Measurements from ENCODE around the gene CNTNAP2. TPM values are rescaled to one million over a fixed set of nuclear protein-coding genes. Genes with fewer than 3 reads are reported as not detected.

Gene CNTNAP2
- total RNA-seq, 1 experiment from 2014 or later, result 60.0 TPM

- no peak for DNase-seq (ENCODE audit: low spot score)
- POLR2A ChIA-PET (ENCODE audit: low non-redundant PET), result no interaction called here
- no peaks in the 10 kb centered on the region for H3K9me3 ChIP-seq (ENCODE audit: low read depth, low read length, poor library complexity, severe bottlenecking)
- intact Hi-C loops (cut with micrococcal nuclease; ENCODE audit: unreplicated experiment), result no loop called here
- H3K4me1 ChIP-seq (ENCODE audit: insufficient read depth, low read length, poor library complexity, severe bottlenecking), result peaks cover 13% of the 10 kb centered on the region
- no peaks in the 10 kb centered on the region for H3K36me3 ChIP-seq (ENCODE audit: insufficient read depth, low read length, poor library complexity, severe bottlenecking)
- TF ChIP-seq, protein P1, sequence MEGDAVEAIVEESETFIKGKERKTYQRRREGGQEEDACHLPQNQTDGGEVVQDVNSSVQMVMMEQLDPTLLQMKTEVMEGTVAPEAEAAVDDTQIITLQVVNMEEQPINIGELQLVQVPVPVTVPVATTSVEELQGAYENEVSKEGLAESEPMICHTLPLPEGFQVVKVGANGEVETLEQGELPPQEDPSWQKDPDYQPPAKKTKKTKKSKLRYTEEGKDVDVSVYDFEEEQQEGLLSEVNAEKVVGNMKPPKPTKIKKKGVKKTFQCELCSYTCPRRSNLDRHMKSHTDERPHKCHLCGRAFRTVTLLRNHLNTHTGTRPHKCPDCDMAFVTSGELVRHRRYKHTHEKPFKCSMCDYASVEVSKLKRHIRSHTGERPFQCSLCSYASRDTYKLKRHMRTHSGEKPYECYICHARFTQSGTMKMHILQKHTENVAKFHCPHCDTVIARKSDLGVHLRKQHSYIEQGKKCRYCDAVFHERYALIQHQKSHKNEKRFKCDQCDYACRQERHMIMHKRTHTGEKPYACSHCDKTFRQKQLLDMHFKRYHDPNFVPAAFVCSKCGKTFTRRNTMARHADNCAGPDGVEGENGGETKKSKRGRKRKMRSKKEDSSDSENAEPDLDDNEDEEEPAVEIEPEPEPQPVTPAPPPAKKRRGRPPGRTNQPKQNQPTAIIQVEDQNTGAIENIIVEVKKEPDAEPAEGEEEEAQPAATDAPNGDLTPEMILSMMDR (conservative IDR thresholded peaks at IDR 0.05; ENCODE audit: low read depth, low read length), result no peak
- no peak for TF ChIP-seq EZH2 (IDR thresholded peaks at IDR 0.05; ENCODE audit: borderline replicate concordance, low read depth, low read length, poor library complexity, severe bottlenecking)
- H3K27ac ChIP-seq (ENCODE audit: low read depth, low read length, poor library complexity, severe bottlenecking), result no peak overlapping the region
- no TSS peak for BruUV-seq (replicated peaks)
- H3K27me3 ChIP-seq (replicated peaks; ENCODE audit: insufficient read depth, low read depth, low read length, poor library complexity), result no peaks in the 10 kb centered on the region
- H3K4me3 ChIP-seq (ENCODE audit: low read depth, low read length, poor library complexity, severe bottlenecking), result no peak overlapping the region
- CTCF ChIA-PET, result no interaction called here
Measured at GRCh38 chr7:147048864-147049263, 932.3 kb downstream of the CNTNAP2 start.

DNA sequence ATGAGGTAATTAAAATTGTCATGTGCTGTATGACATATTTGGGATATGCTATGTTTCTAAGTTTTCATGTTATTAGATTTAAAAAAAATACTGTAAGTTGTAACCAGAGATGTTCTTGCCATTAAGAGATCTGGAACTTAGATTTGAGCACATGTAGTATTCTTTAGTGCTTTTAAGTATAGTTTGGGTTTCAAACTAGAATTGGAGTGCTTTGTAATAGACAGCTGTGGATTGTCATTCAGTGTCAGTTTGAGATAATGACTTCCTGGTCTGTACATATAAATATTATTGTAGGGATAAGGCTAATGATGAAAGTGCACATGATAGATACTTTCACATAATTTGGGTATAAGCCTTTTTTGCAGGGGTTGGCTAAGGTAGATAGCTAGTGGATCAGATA lies 936.2 kb downstream of the CNTNAP2 start:
- no peak for TF ChIP-seq EZH2 (IDR thresholded peaks at IDR 0.05; ENCODE audit: borderline replicate concordance, low read depth, low read length, poor library complexity, severe bottlenecking)
- TF ChIP-seq, protein P1 (conservative IDR thresholded peaks at IDR 0.05; ENCODE audit: low read depth, low read length), result no peak
- DNase-seq (ENCODE audit: low spot score), result peak; percentile 21
- no peaks in the 10 kb centered on the region for H3K9me3 ChIP-seq (ENCODE audit: low read depth, low read length, poor library complexity, severe bottlenecking)
- no peak overlapping the region for H3K4me3 ChIP-seq (ENCODE audit: low read depth, low read length, poor library complexity, severe bottlenecking)
- no peaks in the 10 kb centered on the region for H3K36me3 ChIP-seq (ENCODE audit: insufficient read depth, low read length, poor library complexity, severe bottlenecking)
- peaks cover 18% of the 10 kb centered on the region for H3K4me1 ChIP-seq (ENCODE audit: insufficient read depth, low read length, poor library complexity, severe bottlenecking)
- no TSS peak for BruUV-seq (replicated peaks)
- H3K27ac ChIP-seq (ENCODE audit: low read depth, low read length, poor library complexity, severe bottlenecking), result no peak overlapping the region
- intact Hi-C loops (cut with micrococcal nuclease; ENCODE audit: unreplicated experiment), result no loop called here
- CTCF ChIA-PET, result no interaction called here
- POLR2A ChIA-PET (ENCODE audit: low non-redundant PET), result interaction anchor here (0.6 kb wide), 1 partner anchor 375 kb away, joined by 3 read pairs; no protein-coding TSS in a partner anchor
- H3K27me3 ChIP-seq (replicated peaks; ENCODE audit: insufficient read depth, low read depth, low read length, poor library complexity), result no peaks in the 10 kb centered on the region

DNA sequence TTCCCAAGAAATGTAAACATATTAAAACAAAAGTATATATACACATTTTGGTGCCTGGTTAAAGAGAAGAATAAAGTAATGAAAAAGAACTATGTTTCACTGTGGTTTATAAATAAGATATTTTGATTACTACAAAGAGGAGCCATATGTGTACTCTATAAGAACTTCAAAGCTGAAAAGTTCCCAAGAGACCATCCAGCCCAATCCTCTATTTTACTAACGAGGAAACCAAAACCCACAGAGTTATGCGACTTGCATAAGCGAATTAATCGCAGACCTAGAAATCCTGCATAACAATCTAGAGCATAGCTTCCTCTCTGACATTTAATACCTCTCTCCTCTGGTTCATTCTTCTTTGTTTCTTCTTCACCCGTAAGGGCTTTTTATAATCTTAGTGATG lies 937.1 kb downstream of the CNTNAP2 start:
- no TSS peak for BruUV-seq (replicated peaks)
- H3K4me3 ChIP-seq (ENCODE audit: low read depth, low read length, poor library complexity, severe bottlenecking), result no peak overlapping the region
- peak; percentile 65 for DNase-seq (ENCODE audit: low spot score)
- no peak for TF ChIP-seq EZH2 (IDR thresholded peaks at IDR 0.05; ENCODE audit: borderline replicate concordance, low read depth, low read length, poor library complexity, severe bottlenecking)
- TF ChIP-seq, protein P1 (conservative IDR thresholded peaks at IDR 0.05; ENCODE audit: low read depth, low read length), result no peak
- ChIA-PET POLR2A (ENCODE audit: low non-redundant PET) (no interaction called here), CTCF (no interaction called here)
- peak overlapping the region; percentile 24 for H3K27ac ChIP-seq (ENCODE audit: low read depth, low read length, poor library complexity, severe bottlenecking)
- H3K9me3 ChIP-seq (ENCODE audit: low read depth, low read length, poor library complexity, severe bottlenecking), result no peaks in the 10 kb centered on the region
- no peaks in the 10 kb centered on the region for H3K27me3 ChIP-seq (replicated peaks; ENCODE audit: insufficient read depth, low read depth, low read length, poor library complexity)
- H3K4me1 ChIP-seq (ENCODE audit: insufficient read depth, low read length, poor library complexity, severe bottlenecking), result peaks cover 18% of the 10 kb centered on the region
- no peaks in the 10 kb centered on the region for H3K36me3 ChIP-seq (ENCODE audit: insufficient read depth, low read length, poor library complexity, severe bottlenecking)
- intact Hi-C loops (cut with micrococcal nuclease; ENCODE audit: unreplicated experiment), result no loop called here
